Measurements from ENCODE around the gene PPIL4. TPM values are rescaled to one million over a fixed set of nuclear protein-coding genes. Genes with fewer than 3 reads are reported as not detected.
"Not testable (repeated sequence)": the region's sequence is repeated elsewhere in the genome, so short reads cannot be mapped to it uniquely, and the experiment has no call there.

The PPIL4 gene
- total RNA-seq, 6 donors from 2014 or later = 15.1 to 50.6 (median 21.8) TPM

DNA sequence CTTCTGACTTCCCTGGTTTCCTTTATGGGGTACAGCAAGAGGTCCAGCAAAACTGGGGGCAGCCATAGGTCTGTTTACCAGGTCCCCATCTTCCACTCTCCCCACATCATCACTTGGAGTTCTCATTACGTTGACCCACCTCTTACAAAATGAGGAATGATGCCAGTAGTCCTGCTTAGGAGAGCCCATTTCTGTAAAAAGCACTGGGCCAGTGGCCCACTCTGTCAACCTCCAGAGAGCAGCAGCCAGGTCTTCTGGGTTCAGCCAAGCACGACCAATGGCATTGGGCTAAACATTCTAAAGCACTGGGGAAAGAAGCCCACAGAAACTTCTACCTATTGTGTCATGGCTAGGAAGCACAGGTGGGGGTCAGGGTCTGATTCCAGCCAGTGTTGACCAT lies 74.9 kb downstream of the PPIL4 start:
- 100% methylated on average over 2 of the region's 2 CpGs for WGBS, 2 donors
- DNase-seq = no peak

GRCh38 chr6:149468179-149468578 lies 77.7 kb downstream of the PPIL4 start:
- Histone ChIP-seq H3K4me1 (peaks cover 0 to 19% (median 12%) of the 10 kb centered on the region in 4 donors), H3K27me3 (no peaks in the 10 kb centered on the region), H3K27ac (no peak overlapping the region), H3K9me3 (no peaks in the 10 kb centered on the region), H3K36me3 (no peaks in the 10 kb centered on the region), H3K4me3 (no peak overlapping the region)
- 76% methylated on average over 2 of the region's 2 CpGs; no CpG with 5 or more reads in 1 of the 2 donors for WGBS, 2 donors
- TF ChIP-seq EP300 (IDR thresholded peaks at IDR 0.05) = no peak
- no peak for TF ChIP-seq POLR2A (IDR thresholded peaks at IDR 0.05)
- TF ChIP-seq POLR2AphosphoS5 (IDR thresholded peaks at IDR 0.05) = no peak
- TF ChIP-seq, protein P1, sequence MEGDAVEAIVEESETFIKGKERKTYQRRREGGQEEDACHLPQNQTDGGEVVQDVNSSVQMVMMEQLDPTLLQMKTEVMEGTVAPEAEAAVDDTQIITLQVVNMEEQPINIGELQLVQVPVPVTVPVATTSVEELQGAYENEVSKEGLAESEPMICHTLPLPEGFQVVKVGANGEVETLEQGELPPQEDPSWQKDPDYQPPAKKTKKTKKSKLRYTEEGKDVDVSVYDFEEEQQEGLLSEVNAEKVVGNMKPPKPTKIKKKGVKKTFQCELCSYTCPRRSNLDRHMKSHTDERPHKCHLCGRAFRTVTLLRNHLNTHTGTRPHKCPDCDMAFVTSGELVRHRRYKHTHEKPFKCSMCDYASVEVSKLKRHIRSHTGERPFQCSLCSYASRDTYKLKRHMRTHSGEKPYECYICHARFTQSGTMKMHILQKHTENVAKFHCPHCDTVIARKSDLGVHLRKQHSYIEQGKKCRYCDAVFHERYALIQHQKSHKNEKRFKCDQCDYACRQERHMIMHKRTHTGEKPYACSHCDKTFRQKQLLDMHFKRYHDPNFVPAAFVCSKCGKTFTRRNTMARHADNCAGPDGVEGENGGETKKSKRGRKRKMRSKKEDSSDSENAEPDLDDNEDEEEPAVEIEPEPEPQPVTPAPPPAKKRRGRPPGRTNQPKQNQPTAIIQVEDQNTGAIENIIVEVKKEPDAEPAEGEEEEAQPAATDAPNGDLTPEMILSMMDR (IDR thresholded peaks at IDR 0.05) = no peak
- no peak for DNase-seq
- ATAC-seq (ENCODE audit: low FRiP score in 2 of 2) = no peak

More for the DNA sequence above, 74.9 kb downstream of the PPIL4 start:
- Histone ChIP-seq H3K9me3 (no peaks in the 10 kb centered on the region), H3K36me3 (no peaks in the 10 kb centered on the region), H3K27me3 (no peaks in the 10 kb centered on the region), H3K4me3 (no peak overlapping the region), H3K27ac (no peak overlapping the region), H3K4me1 (peaks cover 0 to 14% (median 7%) of the 10 kb centered on the region in 4 donors)
- TF ChIP-seq, protein P1 (IDR thresholded peaks at IDR 0.05) = no peak
- TF ChIP-seq EP300 (IDR thresholded peaks at IDR 0.05) (no peak), POLR2A (IDR thresholded peaks at IDR 0.05) (no peak), POLR2AphosphoS5 (IDR thresholded peaks at IDR 0.05) (no peak)
- no peak for ATAC-seq (ENCODE audit: low FRiP score in 2 of 2)

DNA sequence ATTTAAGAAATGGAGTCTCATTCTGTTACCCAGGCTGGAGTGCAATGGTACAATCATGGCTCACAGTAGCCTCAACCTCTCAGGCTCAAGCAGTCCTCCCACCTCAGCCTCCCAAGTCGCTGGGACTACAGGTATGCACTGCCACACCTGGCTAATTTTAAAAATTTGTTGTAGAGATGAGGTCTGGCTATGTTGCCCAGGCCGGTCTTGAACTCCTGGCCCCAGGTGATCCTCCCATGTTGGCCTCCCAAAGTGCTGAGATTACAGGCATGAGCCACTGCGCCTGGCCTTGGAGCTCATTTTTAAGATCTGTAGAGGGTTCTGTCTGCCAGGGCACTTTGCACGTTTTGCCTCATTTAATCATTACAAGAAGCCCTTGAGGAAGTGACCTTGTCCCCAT lies 78.6 kb downstream of the PPIL4 start:
- TF ChIP-seq EP300 (IDR thresholded peaks at IDR 0.05) = no peak
- no peak for TF ChIP-seq POLR2AphosphoS5 (IDR thresholded peaks at IDR 0.05)
- TF ChIP-seq, protein P1 (IDR thresholded peaks at IDR 0.05) = no peak
- TF ChIP-seq POLR2A (IDR thresholded peaks at IDR 0.05) = no peak
- H3K27ac ChIP-seq = no peak overlapping the region
- no peaks in the 10 kb centered on the region for H3K36me3 ChIP-seq
- no peak overlapping the region for H3K4me3 ChIP-seq
- H3K9me3 ChIP-seq = no peaks in the 10 kb centered on the region
- DNase-seq = no peak
- H3K4me1 ChIP-seq = peaks cover 0 to 13% (median 10%) of the 10 kb centered on the region in 4 donors
- no peaks in the 10 kb centered on the region for H3K27me3 ChIP-seq
- no peak for ATAC-seq (ENCODE audit: low FRiP score in 2 of 2)
- WGBS, 2 donors = 74 to 77% methylated on average over 3 to 4 of the region's 4 CpGs

GRCh38 chr6:149464411-149464810 lies 81.4 kb downstream of the PPIL4 start:
- Histone ChIP-seq H3K9me3 (no peaks in the 10 kb centered on the region), H3K4me3 (no peak overlapping the region), H3K36me3 (no peaks in the 10 kb centered on the region), H3K4me1 (peaks cover 0 to 13% (median 10%) of the 10 kb centered on the region in 4 donors), H3K27me3 (no peaks in the 10 kb centered on the region), H3K27ac (no peak overlapping the region)
- DNase-seq (no peak), ATAC-seq (ENCODE audit: low FRiP score in 2 of 2) (no peak)
- TF ChIP-seq EP300 (IDR thresholded peaks at IDR 0.05) = no peak
- TF ChIP-seq POLR2AphosphoS5 (IDR thresholded peaks at IDR 0.05) = no peak
- TF ChIP-seq, protein P1 (IDR thresholded peaks at IDR 0.05) = no peak
- no peak for TF ChIP-seq POLR2A (IDR thresholded peaks at IDR 0.05)
- WGBS, 2 donors = 30 to 43% methylated on average over 8 of the region's 8 CpGs

- no peaks in the 10 kb centered on the region for H3K27me3 ChIP-seq
- no peak overlapping the region for H3K4me3 ChIP-seq
- 32 to 56% methylated on average over 4 of the region's 4 CpGs for WGBS, 2 donors
- H3K9me3 ChIP-seq = no peaks in the 10 kb centered on the region
- ATAC-seq (ENCODE audit: low FRiP score in 2 of 2) (no peak), DNase-seq (no peak)
- no peaks in the 10 kb centered on the region for H3K36me3 ChIP-seq
- peaks cover 0 to 13% (median 10%) of the 10 kb centered on the region in 4 donors for H3K4me1 ChIP-seq
- H3K27ac ChIP-seq = no peak overlapping the region
- TF ChIP-seq POLR2A (IDR thresholded peaks at IDR 0.05) = no peak
- TF ChIP-seq, protein P1 (IDR thresholded peaks at IDR 0.05) = no peak
- no peak for TF ChIP-seq EP300 (IDR thresholded peaks at IDR 0.05)
- TF ChIP-seq POLR2AphosphoS5 (IDR thresholded peaks at IDR 0.05) = no peak
Observed at GRCh38 chr6:149463781-149464180, 82.1 kb downstream of the PPIL4 start.

DNA sequence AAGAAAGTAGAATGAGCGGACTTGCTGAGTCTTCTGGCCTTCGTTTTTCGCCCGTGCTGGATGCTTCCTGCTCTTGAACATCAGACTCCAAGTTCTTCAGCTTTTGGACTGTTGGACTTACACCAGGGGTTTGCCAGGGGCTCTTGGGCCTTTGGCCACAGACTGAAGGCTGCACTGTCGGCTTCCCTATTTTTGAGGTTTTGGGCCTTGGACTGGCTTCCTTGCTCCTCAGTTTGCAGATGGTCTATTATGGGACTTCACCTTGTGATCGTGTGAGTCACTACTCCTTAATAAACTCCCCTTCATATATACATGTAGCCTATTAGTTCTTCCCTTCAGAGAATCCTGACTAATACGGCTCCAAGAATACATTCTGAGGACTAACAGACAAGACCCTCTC lies 83.1 kb downstream of the PPIL4 start:
- ATAC-seq (ENCODE audit: low FRiP score in 2 of 2); H3K36me3 ChIP-seq; H3K27ac ChIP-seq; H3K27me3 ChIP-seq; H3K9me3 ChIP-seq; DNase-seq; H3K4me3 ChIP-seq: not testable (repeated sequence)
- H3K4me1 ChIP-seq = peaks cover 0 to 13% (median 11%) of the 10 kb centered on the region in 4 donors
- WGBS, 2 donors = 79 to 96% methylated on average over 7 of the region's 7 CpGs
